ENCODE measurements around the gene ZBTB49. TPM values are rescaled to one million over a fixed set of nuclear protein-coding genes. Genes with fewer than 3 reads are reported as not detected.

The ZBTB49 gene
- total RNA-seq, 1 experiment from 2014 or later, result 6.6 TPM

DNA sequence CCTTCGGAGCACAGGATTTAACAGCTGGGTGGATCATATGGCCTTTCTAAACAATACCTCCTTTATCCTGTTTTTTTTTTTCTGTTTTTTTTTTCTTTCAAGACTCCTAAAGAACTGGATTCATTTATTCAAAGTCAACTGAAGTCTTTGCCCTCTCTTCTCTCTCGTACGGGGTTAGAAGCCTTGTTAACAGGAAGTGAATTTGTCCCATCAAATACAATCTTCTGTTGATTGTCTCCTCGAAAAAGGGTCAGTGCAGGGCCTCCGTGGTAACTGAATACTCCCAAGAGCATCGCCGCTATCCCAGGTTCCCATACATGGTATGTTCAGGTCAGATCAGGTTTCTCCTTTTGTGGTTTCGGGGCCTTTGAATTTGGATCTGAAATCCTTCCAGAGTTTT is 40.2 kb upstream of the ZBTB49 start:
- CTCF ChIA-PET, result no interaction called here
- Histone ChIP-seq H3K4me1 (ENCODE audit: insufficient read depth, low read length, poor library complexity, severe bottlenecking) (peaks cover 4% of the 10 kb centered on the region), H3K4me3 (ENCODE audit: low read depth, low read length, poor library complexity, severe bottlenecking) (no peak overlapping the region), H3K27me3 (replicated peaks; ENCODE audit: insufficient read depth, low read depth, low read length, poor library complexity) (no peaks in the 10 kb centered on the region), H3K9me3 (ENCODE audit: low read depth, low read length, poor library complexity, severe bottlenecking) (no peaks in the 10 kb centered on the region), H3K27ac (ENCODE audit: low read depth, low read length, poor library complexity, severe bottlenecking) (no peak overlapping the region), H3K36me3 (ENCODE audit: insufficient read depth, low read length, poor library complexity, severe bottlenecking) (peaks cover 12% of the 10 kb centered on the region)
- no peak for TF ChIP-seq EZH2 (IDR thresholded peaks at IDR 0.05; ENCODE audit: borderline replicate concordance, low read depth, low read length, poor library complexity, severe bottlenecking)
- TF ChIP-seq, protein P1, sequence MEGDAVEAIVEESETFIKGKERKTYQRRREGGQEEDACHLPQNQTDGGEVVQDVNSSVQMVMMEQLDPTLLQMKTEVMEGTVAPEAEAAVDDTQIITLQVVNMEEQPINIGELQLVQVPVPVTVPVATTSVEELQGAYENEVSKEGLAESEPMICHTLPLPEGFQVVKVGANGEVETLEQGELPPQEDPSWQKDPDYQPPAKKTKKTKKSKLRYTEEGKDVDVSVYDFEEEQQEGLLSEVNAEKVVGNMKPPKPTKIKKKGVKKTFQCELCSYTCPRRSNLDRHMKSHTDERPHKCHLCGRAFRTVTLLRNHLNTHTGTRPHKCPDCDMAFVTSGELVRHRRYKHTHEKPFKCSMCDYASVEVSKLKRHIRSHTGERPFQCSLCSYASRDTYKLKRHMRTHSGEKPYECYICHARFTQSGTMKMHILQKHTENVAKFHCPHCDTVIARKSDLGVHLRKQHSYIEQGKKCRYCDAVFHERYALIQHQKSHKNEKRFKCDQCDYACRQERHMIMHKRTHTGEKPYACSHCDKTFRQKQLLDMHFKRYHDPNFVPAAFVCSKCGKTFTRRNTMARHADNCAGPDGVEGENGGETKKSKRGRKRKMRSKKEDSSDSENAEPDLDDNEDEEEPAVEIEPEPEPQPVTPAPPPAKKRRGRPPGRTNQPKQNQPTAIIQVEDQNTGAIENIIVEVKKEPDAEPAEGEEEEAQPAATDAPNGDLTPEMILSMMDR (conservative IDR thresholded peaks at IDR 0.05; ENCODE audit: low read depth, low read length), result no peak
- no peak for DNase-seq (ENCODE audit: low spot score)
- POLR2A ChIA-PET (ENCODE audit: low non-redundant PET), result no interaction called here
- intact Hi-C loops (cut with micrococcal nuclease; ENCODE audit: unreplicated experiment), result loop anchor here (10.0 kb wide), 1 partner anchor 185 kb away; no protein-coding TSS in a partner anchor
- BruUV-seq (replicated peaks), result no TSS peak

DNA sequence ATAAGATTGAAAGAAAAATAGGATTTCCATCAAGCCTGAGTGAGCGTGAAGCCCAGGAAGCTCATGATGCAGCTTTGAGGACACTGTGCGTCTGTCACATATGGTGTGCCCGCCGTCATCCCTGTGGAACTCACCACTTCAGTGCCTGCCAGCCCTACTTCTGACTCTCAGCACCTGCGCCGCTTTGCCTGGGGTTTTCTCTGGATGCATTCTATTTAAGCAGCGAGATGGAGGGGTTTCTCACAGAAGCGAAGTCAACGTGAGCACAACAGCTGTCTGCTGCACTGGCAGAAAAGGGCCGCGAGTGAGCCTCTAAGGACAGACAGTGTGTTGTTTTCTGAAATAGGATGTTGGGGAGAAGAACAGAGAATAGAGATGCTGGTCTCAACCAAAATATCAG is 35.9 kb upstream of the ZBTB49 start:
- Histone ChIP-seq H3K4me3 (ENCODE audit: low read depth, low read length, poor library complexity, severe bottlenecking) (no peak overlapping the region), H3K36me3 (ENCODE audit: insufficient read depth, low read length, poor library complexity, severe bottlenecking) (no peaks in the 10 kb centered on the region), H3K9me3 (ENCODE audit: low read depth, low read length, poor library complexity, severe bottlenecking) (no peaks in the 10 kb centered on the region), H3K27ac (ENCODE audit: low read depth, low read length, poor library complexity, severe bottlenecking) (no peak overlapping the region), H3K27me3 (replicated peaks; ENCODE audit: insufficient read depth, low read depth, low read length, poor library complexity) (no peaks in the 10 kb centered on the region), H3K4me1 (ENCODE audit: insufficient read depth, low read length, poor library complexity, severe bottlenecking) (no peaks in the 10 kb centered on the region)
- CTCF ChIA-PET, result no interaction called here
- POLR2A ChIA-PET (ENCODE audit: low non-redundant PET), result no interaction called here
- BruUV-seq (replicated peaks), result no TSS peak
- intact Hi-C loops (cut with micrococcal nuclease; ENCODE audit: unreplicated experiment), result loop anchor here (10.0 kb wide), 1 partner anchor 181 kb away; no protein-coding TSS in a partner anchor
- TF ChIP-seq EZH2 (IDR thresholded peaks at IDR 0.05; ENCODE audit: borderline replicate concordance, low read depth, low read length, poor library complexity, severe bottlenecking), result no peak
- TF ChIP-seq, protein P1 (conservative IDR thresholded peaks at IDR 0.05; ENCODE audit: low read depth, low read length), result no peak
- DNase-seq (ENCODE audit: low spot score), result no peak

DNA sequence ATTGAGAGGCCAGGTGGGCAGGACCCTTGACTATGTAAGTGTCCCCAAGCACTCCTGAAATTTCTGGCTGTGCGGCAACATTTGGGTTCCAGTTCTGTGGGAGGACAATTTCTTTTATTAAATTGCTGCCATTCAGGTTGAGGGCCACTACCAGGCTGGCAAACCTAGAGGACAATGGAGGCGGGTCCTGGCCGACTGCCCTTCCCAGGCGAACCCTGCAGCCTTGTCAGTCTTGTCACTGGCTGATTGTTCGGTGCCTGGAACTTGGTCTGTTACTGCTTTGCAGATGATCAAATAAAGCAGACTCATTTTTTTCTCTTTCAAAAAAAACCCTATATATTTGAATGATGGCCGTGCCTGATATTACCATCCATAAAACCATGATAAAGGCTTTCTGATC is 35.4 kb upstream of the ZBTB49 start:
- H3K4me3 ChIP-seq (ENCODE audit: low read depth, low read length, poor library complexity, severe bottlenecking), result no peak overlapping the region
- no peaks in the 10 kb centered on the region for H3K27me3 ChIP-seq (replicated peaks; ENCODE audit: insufficient read depth, low read depth, low read length, poor library complexity)
- H3K27ac ChIP-seq (ENCODE audit: low read depth, low read length, poor library complexity, severe bottlenecking), result no peak overlapping the region
- no peak for TF ChIP-seq EZH2 (IDR thresholded peaks at IDR 0.05; ENCODE audit: borderline replicate concordance, low read depth, low read length, poor library complexity, severe bottlenecking)
- TF ChIP-seq, protein P1 (conservative IDR thresholded peaks at IDR 0.05; ENCODE audit: low read depth, low read length), result no peak
- BruUV-seq (replicated peaks), result no TSS peak
- no peaks in the 10 kb centered on the region for H3K9me3 ChIP-seq (ENCODE audit: low read depth, low read length, poor library complexity, severe bottlenecking)
- ChIA-PET POLR2A (ENCODE audit: low non-redundant PET) (no interaction called here), CTCF (no interaction called here)
- H3K36me3 ChIP-seq (ENCODE audit: insufficient read depth, low read length, poor library complexity, severe bottlenecking), result no peaks in the 10 kb centered on the region
- DNase-seq (ENCODE audit: low spot score), result no peak
- H3K4me1 ChIP-seq (ENCODE audit: insufficient read depth, low read length, poor library complexity, severe bottlenecking), result no peaks in the 10 kb centered on the region
- intact Hi-C loops (cut with micrococcal nuclease; ENCODE audit: unreplicated experiment), result loop anchor here (10.0 kb wide), 1 partner anchor 180 kb away; no protein-coding TSS in a partner anchor
